GM10847 (cell line): ENCODE results near the gene FOXN1.

Experiments
- POLR2A ChIP-seq: IDR thresholded peaks from 2 replicates; pipeline ENCODE4 v1.6.1; 2011; ENCODE audit not compliant: insufficient read length; ENCODE audit errors: extremely low read depth

The FOXN1 gene

DNA sequence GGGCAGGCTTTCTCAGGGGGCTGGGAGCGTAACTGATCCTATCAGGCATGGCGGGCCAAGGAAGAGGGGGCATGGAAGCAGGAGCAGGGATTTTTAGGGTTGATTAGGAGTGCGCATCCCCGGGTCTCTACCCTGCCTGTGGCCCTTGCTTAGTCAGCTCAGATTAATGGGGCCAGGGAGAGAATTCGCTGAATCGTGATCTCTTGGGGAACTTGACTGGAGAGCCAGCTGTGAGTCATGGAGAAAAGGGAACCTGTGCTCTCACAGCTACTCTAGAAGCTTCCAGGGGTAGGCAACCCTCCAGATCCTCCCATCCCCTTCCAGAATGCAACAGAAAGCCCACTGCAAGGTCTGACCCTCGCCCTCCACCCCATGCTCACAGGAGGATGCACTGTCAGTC lies 3.6 kb downstream of the FOXN1 start:
- no peak for TF ChIP-seq POLR2A

DNA sequence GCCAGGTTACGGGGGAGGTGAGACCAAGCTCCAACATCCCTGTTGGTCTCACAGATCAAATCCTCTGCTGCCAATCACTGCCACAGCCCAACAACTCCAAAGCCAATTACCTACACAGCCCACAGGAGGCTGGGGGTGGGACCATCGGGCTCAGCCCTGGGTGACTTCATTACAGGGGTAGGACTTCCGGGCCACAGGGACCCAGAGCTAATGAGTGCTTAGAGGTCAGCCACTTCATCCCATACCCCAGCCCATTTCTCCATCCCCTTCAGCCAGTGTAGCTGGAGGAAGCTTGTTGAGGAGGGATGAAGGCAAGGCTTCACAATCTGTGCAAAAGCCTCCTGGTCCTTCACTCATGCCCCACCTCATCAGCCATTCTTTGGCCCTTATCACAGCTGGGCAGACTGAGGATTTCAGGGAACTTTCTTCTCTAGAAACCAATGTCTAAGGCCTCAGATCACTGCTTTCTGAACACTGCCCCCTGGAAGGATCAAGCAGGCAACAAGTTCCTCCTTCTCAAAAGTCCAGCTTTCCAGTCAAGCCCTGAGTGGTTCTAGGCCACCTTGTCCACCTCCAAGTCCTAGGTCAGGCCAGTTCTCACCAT lies 5.8 kb downstream of the FOXN1 start:
- TF ChIP-seq POLR2A, result no peak

DNA sequence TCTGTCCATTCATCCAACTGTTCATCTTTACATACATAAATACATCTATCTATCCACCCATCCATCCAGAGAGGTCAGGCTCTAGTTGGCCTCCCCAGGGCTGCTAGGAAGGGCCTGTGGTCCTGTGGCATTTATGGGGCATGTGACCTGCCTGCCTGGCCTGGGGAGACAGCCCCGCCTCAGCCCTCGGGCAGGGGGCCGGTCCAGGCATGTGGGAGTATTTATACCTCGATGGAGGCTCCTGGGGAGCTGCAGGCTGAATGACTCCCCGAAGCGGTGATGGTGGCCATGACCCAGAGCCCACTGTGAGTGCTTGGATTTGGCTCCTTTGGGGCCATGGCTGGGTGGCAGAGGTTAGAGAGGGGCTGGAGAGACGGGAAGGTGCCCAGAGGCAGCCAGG lies 7.3 kb downstream of the FOXN1 start:
- TF ChIP-seq POLR2A, result no peak

- TF ChIP-seq POLR2A, result no peak
These were observed 8.4 kb downstream of the FOXN1 start for GRCh38 chr17:28514561-28515002.

DNA sequence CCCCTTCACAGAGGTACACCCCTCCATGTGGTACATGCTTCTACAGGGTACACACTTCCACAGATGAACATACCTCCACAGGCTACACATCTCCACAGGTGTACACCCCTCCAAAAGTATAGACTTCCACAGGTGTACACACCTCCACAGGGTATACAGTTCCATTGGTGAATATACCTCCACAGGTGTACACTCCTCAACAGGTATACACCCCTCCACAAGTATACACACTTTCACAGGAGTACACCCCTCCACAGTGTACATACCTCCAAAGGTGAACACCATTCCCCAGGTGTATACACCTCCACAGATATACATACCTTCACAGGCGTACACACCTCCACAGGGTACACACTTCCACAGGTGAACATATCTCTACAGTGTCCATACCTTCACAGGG lies 9.4 kb downstream of the FOXN1 start:
- no peak for TF ChIP-seq POLR2A

- TF ChIP-seq POLR2A, result no peak
These were observed 12.0 kb downstream of the FOXN1 start for GRCh38 chr17:28518132-28518531.

DNA sequence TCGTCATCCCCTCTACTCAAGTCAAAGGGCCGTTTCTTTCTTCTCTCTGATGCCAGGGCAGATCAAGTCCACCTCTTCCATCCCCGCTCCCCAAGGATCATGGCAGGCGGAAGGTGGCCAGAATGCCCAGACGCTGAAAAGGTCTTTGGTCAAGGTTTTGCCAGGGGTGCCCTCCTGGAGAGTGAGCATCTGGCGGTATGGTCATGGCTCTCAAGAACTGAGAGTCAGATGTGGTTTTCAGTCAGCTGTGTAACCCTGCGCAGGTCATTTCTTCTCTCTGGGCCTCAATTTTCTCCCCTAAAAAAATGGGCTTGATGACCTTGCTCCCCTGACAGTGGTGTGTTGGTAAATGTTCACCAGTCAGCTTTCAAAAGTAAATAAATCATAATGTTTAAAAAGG lies 12.4 kb downstream of the FOXN1 start:
- no peak for TF ChIP-seq POLR2A

DNA sequence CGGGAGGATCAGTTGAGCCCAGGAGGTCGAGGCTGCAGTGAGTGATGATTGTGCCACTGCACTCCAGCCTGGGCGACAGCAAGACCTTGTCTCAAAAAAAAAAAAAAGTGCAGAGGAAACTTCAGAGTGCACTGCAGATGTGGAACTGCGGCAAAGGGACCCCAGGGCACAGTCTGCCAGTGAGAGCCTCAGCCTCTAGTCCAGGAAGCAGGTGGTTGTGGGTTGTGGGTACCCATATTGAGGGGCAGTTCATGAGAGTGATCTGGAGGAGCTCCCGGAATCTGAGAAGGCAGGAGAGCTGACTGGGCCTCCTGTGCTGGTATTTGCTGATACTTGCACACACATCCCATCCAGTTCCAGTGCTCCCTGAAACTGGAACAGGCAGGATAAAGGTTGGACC lies 13.1 kb downstream of the FOXN1 start:
- no peak for TF ChIP-seq POLR2A

GRCh38 chr17:28520687-28521086 lies 14.5 kb downstream of the FOXN1 start:
- no peak for TF ChIP-seq POLR2A

- TF ChIP-seq POLR2A, result no peak
These were observed 15.3 kb downstream of the FOXN1 start for GRCh38 chr17:28521311-28522085.

GRCh38 chr17:28523186-28523585 lies 17.0 kb downstream of the FOXN1 start:
- no peak for TF ChIP-seq POLR2A

DNA sequence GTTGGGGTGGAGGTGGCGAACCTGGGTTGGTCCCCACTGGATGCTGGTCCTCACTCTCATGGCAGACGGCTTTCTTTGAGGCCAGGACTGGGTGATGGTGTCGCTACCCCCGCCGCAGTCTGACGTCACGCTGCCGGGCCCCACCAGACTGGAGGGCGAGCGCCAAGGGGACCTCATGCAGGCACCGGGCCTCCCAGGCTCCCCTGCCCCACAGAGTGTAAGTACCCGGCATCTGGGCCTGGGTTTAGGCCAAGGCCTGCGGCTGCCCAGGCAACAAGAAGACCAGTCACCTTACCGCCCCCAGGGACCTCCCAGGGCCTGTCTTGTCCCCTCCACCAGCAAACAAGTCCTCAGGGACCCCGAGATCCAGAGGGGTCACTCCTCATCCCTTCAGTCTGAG lies 17.7 kb downstream of the FOXN1 start:
- no peak for TF ChIP-seq POLR2A

DNA sequence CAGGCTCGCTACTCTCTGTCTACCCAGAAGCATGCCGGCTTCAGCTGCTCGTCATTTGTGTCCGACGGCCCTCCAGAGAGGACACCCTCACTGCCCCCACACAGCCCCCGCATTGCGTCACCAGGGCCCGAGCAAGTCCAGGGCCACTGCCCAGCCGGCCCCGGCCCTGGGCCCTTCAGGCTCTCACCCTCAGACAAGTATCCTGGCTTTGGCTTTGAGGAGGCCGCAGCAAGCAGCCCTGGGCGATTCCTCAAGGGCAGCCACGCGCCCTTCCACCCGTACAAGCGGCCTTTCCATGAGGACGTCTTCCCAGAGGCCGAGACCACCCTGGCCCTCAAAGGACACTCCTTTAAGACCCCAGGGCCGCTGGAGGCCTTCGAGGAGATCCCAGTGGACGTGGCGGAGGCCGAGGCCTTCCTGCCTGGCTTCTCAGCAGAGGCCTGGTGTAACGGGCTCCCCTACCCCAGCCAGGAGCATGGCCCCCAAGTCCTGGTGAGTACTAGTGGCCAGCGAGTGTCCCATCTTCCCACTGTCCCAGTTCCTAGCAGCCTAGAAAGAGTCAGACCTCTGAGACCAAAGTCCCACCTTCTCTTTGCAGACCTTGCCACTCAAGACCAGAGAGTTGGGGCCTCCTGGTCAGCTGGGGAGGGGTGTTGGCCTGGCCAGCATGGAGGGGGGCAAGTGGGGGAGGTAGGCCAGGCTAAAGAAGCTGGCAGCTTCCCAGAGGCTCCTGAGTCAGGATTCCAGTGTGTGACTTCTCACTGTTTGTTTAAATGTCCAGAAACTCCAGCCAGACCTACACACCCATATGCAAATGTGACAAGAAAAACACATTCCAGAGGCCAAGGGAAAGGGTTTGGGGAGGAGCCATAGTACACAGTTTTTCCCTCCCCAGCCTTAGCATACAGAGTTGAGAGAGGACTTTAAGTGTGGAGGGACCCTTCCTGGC lies 18.6 kb downstream of the FOXN1 start:
- no peak for TF ChIP-seq POLR2A

DNA sequence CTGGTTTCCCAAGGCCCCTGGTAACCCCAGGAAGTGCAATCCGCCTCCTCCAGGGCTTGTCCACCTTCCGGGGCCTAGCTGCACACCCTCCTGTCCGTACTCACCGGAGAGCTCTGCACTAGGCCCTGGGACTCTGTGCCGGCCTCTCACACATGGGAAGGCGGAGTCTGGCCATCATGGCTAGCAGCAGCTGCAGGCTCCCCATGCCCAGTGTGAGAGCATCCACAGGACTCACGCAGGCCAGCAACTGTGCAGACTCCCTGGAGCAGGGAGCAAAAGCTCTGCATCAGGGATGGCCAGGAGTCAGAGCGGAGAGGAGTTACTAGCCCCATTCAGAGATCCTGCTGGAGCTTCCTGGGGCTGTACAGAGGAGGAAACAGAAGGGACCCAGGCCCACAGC lies 20.2 kb downstream of the FOXN1 start:
- no peak for TF ChIP-seq POLR2A

DNA sequence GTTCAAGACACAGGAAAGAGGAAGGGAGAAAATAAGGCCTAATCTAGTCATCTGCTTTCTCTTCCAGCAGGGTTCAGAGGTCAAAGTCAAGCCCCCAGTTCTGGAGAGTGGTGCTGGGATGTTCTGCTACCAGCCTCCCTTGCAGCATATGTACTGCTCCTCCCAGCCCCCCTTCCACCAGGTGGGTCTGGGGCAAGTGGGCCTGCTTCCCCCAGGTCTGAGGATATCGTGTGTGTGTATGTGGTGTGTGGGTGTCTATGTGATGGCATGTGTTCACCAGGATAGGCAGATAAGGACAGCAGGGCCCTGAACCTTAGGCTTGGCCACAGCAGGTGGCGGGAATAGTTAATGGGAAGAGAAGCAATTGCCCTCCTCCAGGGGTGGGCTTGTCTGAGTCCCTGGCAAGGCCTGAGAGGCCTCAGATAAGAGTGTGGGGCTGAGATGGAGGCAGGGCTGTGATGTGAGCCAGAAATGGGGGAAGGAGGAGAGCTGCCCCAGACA lies 21.1 kb downstream of the FOXN1 start:
- TF ChIP-seq POLR2A, result no peak
